OCI-LY7 (cell line): ENCODE results near the gene MCM5.

Source experiments
- EZH2phosphoT487 ChIP-seq: fragments of 200-600 bp; sonication (generic); IDR thresholded peaks from 2 replicates; pipeline ENCODE4 v1.6.1; 2018; ENCODE audit warnings: low read depth, borderline replicate concordance, mild to moderate bottlenecking, mixed run types, antibody characterized with exemption, low read length, moderate library complexity, mixed read lengths
- TF ChIP-seq, protein P1 (sequence below): fragments of 200-600 bp; sonication (generic); conservative IDR thresholded peaks from 2 replicates; pipeline ENCODE4 v1.5.1; 2014; ENCODE audit warnings: mild to moderate bottlenecking, antibody characterized with exemption, low read length, moderate library complexity, mixed read lengths

DNA sequence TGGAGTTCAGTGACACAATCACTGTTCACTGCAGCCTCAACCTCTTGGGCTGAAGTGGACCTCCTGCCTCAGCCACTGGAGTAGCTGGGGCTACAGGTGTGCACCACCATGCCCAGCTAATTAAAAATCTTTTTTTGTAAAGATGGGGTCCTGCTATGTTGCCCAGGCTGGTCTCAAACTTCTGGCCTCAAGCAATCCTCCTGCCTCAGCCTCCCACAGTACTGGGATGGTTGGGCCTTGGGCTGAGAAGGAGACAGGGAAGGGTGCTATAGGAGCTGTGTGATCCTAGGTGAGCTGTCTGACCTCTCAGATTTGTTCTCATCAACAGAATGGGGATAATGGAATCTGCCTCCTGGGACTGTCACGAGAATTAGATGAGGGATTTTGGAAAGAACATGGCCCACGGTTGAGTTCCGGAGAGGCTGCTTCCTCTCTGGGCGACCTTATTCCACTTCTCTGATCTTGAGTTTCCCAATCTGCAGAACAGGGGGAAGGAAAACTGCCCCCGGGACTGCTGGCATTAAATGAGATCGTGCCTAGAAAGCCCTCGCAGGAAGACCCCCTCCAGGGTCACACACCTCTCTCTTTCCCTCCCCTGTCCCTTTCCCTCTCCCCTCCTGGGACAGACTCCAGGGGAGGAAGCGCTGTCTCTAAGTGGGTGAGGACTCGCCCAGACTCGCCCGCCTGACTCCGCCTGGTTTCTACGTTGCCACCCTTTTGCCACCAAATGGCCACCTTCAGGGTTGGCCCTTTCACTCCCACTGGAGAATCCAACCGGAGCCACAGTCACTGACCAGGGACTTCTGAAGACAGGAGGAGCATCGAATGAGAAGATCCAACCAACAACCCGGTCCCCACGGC lies 50.1 kb downstream of the MCM5 start:
- TF ChIP-seq, protein P1, sequence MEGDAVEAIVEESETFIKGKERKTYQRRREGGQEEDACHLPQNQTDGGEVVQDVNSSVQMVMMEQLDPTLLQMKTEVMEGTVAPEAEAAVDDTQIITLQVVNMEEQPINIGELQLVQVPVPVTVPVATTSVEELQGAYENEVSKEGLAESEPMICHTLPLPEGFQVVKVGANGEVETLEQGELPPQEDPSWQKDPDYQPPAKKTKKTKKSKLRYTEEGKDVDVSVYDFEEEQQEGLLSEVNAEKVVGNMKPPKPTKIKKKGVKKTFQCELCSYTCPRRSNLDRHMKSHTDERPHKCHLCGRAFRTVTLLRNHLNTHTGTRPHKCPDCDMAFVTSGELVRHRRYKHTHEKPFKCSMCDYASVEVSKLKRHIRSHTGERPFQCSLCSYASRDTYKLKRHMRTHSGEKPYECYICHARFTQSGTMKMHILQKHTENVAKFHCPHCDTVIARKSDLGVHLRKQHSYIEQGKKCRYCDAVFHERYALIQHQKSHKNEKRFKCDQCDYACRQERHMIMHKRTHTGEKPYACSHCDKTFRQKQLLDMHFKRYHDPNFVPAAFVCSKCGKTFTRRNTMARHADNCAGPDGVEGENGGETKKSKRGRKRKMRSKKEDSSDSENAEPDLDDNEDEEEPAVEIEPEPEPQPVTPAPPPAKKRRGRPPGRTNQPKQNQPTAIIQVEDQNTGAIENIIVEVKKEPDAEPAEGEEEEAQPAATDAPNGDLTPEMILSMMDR = no peak
- no peak for TF ChIP-seq EZH2phosphoT487
